Right lobe of liver (tissue), 6 donors: Measurements from ENCODE around the gene HID1. TPM values are rescaled to one million over a fixed set of nuclear protein-coding genes. Genes with fewer than 3 reads are reported as not detected.

Experiments used
- ATAC-seq, 4 donors: fragments of 200-7000 bp; cut with Tn5 transposase; one replicate each; pipeline ENCODE4 v1.9.1; 2020; ENCODE audit warnings: mild to moderate bottlenecking in 4 of 4, moderate library complexity in 4 of 4
- DNase-seq, 3 donors: peaks; one replicate each; pipeline ENCODE4 v3.0.0-alpha.2; 2020
- H3K27ac ChIP-seq, 3 donors: fragments of 200-600 bp; one replicate each; pipeline ENCODE4 v1.8.0; 2022
- H3K27me3 ChIP-seq, 2 donors: fragments of 200-600 bp; one replicate each; pipeline ENCODE4 v1.8.0; 2022
- H3K36me3 ChIP-seq, 4 donors: fragments of 200-600 bp; sonication (generic) in 1 of 4; one replicate each; pipeline versions ENCODE4 v1.5.1 to v1.8.0; 2017 to 2022; ENCODE audit warnings: control low read depth in 1 of 4
- H3K4me1 ChIP-seq, 4 donors: fragments of 200-600 bp; sonication (generic) in 1 of 4; one replicate each; pipeline versions ENCODE4 v1.5.1 to v1.8.0; 2017 to 2022; ENCODE audit warnings: control low read depth in 1 of 4
- H3K4me3 ChIP-seq, 3 donors: fragments of 200-600 bp; one replicate each; pipeline ENCODE4 v1.8.0; 2022
- H3K9me3 ChIP-seq, 4 donors: fragments of 200-600 bp; sonication (generic) in 1 of 4; one replicate each; pipeline versions ENCODE4 v1.5.1 to v1.8.0; 2017 to 2022; ENCODE audit warnings: control low read depth in 1 of 4
- CTCF ChIP-seq, 4 donors: fragments of 200-600 bp in 3 of 4; fragments of 450-650 bp in 1 of 4; IDR thresholded peaks; one replicate each; pipeline versions ENCODE4 v1.5.1 to v1.8.0; 2016 to 2022; ENCODE audit warnings: antibody characterized with exemption in 4 of 4, mild to moderate bottlenecking in 2 of 4
- POLR2A ChIP-seq: fragments of 450-650 bp; IDR thresholded peaks from one replicate; pipeline ENCODE4 v1.6.1; 2017; ENCODE audit warnings: antibody characterized with exemption, mild to moderate bottlenecking
- WGBS: methylation state at CpG from one replicate; pipeline ENCODE4 v1.1.6; 2018; ENCODE audit warnings: low coverage, low lambda C conversion rate; ENCODE audit not compliant: insufficient coverage; ENCODE audit errors: missing lambda C conversion rate; 5-methylcytosine and 5-hydroxymethylcytosine counted together
- intact Hi-C, 2 donors: fragments of 100-400 bp; cut with DNase I; formaldehyde crosslinking; loops; one replicate each; pipeline versions ENCODE4 v1.11.2 to v1.14.1; 2022
- total RNA-seq, 6 experiments: library from RNA; depleted of rRNA in 2 of 6; stranded (reverse); fragments of >200 nt in 2 of 6; fragmentation: NEBNext Ultra II Directional in 3 of 6; extraction: Animal tissue kit (Norgen Biotek cat#: 25700) in 3 of 6; gene quantifications; one replicate each; pipeline versions ENCODE4 v1.1.0 to v1.2.4, GENCODE V29; 2016 to 2023
- donor health status: DM: no; HTN: yes; CAD: no.
- donor health status: DM: no; HTN: no; CAD: no.
- donor health status: DM: no; HTN: no; CAD: no.
- donor health status: DM: no; HTN: yes; CAD: no.
- donor health status: DM: no; HTN: yes; CAD: no.

The HID1 gene
- total RNA-seq, 6 experiments from 2014 or later: 3.5 to 6.6 (median 4.5) TPM

DNA sequence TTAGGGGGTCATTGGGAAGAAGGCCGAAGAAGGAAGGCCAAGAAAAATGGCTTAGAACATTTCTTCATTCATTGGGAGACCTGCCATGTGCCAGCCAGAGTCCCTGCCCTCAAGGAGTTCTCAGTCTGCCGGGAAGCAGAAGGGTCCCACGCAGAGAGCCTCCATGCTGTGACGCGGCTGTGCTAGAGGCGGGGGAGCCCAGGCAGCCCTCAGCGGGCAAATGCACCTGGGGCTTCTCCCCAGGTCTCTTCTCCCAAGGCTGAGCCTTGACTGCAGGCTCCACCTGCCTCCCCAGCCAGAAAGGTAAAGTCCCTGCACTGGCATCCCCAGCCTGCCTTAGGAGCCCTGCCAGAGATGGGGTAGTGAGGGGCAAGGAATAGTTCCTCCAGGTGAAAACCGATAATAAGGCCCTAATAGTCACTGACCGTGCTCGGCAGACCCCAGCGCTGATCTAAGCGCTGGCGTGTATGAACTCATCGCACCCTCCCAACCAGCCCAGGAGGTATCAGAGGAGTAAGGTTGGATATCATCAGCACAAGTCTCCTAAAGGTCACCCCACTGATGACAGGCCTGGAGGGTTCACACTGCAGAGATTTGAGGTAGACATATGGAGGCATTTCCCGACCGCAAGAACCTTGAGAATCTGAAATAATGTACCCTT lies 8.9 kb upstream of the HID1 start:
- DNase-seq (no peak), ATAC-seq (no peak)
- Histone ChIP-seq H3K4me1 (peaks cover 0 to 15% (median 0%) of the 10 kb centered on the region in 4 donors), H3K27ac (peak overlapping the region in 2 of 3 donors; percentile 57 to 69), H3K4me3 (peak overlapping the region; percentile 28 to 48 (median 38)), H3K36me3 (no peaks in the 10 kb centered on the region), H3K27me3 (no peaks in the 10 kb centered on the region), H3K9me3 (no peaks in the 10 kb centered on the region)
- intact Hi-C loops: no loop called here
- TF ChIP-seq CTCF (IDR thresholded peaks at IDR 0.05): no peak
- no peak for TF ChIP-seq POLR2A
- 47% methylated on average over 8 of the region's 16 CpGs for WGBS

- Histone ChIP-seq H3K4me3 (no peak overlapping the region), H3K27ac (no peak overlapping the region), H3K4me1 (peaks cover 0 to 15% (median 0%) of the 10 kb centered on the region in 4 donors), H3K36me3 (no peaks in the 10 kb centered on the region), H3K27me3 (no peaks in the 10 kb centered on the region), H3K9me3 (no peaks in the 10 kb centered on the region)
- no peak for TF ChIP-seq CTCF (IDR thresholded peaks at IDR 0.05)
- intact Hi-C loops: no loop called here
- no peak for ATAC-seq
- DNase-seq: no peak
- 46% methylated on average over 13 of the region's 17 CpGs for WGBS
These were observed 7.0 kb upstream of the HID1 start for GRCh38 chr17:74979408-74980146.

DNA sequence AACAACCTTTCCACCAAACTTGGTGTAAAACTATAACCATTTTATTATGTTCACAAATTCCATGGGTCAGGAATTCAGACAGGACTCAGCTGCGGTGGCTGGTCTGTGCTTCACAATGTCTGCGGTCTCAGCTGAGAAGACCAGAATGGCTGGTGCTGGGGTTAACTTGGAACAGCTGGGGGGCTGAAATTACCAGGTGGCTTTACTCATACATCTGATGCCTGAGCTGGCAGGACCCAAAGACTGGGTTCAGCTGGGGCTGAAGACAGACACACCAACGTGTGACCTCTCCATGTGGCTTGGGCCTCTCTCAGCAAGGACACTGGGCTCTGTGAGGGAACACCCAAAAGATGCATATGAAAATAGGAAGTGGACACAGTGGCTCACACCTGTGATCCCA lies 5.7 kb upstream of the HID1 start:
- WGBS: 0% methylated on average over 1 of the region's 3 CpGs
- Histone ChIP-seq H3K36me3 (no peaks in the 10 kb centered on the region), H3K4me3 (no peak overlapping the region), H3K27ac (no peak overlapping the region), H3K27me3 (no peaks in the 10 kb centered on the region), H3K4me1 (peaks cover 0 to 15% (median 0%) of the 10 kb centered on the region in 4 donors), H3K9me3 (no peaks in the 10 kb centered on the region)
- ATAC-seq (no peak), DNase-seq (no peak)
- TF ChIP-seq POLR2A: no peak
- no peak for TF ChIP-seq CTCF (IDR thresholded peaks at IDR 0.05)
- intact Hi-C loops: no loop called here

GRCh38 chr17:74977802-74978201 lies 5.2 kb upstream of the HID1 start:
- Histone ChIP-seq H3K36me3 (no peaks in the 10 kb centered on the region), H3K27ac (no peak overlapping the region), H3K4me3 (no peak overlapping the region), H3K4me1 (peaks cover 0 to 17% (median 0%) of the 10 kb centered on the region in 4 donors), H3K27me3 (no peaks in the 10 kb centered on the region), H3K9me3 (no peaks in the 10 kb centered on the region)
- 97% methylated on average over 3 of the region's 3 CpGs for WGBS
- intact Hi-C loops: no loop called here
- ATAC-seq (no peak), DNase-seq (no peak)
- TF ChIP-seq POLR2A: no peak
- no peak for TF ChIP-seq CTCF (IDR thresholded peaks at IDR 0.05)
